GM19452 (cell line): Measurements from ENCODE around the gene RNF227.

Experiments used
- ATAC-seq: cut with Tn5 transposase; IDR thresholded peaks from one replicate; pipeline ENCODE4 v1.9.1; 2021; ENCODE audit not compliant: unreplicated experiment

RNF227 gene

GRCh38 chr17:7930841-7931631 lies 14.9 kb upstream of the RNF227 start:
- no peak for ATAC-seq

DNA sequence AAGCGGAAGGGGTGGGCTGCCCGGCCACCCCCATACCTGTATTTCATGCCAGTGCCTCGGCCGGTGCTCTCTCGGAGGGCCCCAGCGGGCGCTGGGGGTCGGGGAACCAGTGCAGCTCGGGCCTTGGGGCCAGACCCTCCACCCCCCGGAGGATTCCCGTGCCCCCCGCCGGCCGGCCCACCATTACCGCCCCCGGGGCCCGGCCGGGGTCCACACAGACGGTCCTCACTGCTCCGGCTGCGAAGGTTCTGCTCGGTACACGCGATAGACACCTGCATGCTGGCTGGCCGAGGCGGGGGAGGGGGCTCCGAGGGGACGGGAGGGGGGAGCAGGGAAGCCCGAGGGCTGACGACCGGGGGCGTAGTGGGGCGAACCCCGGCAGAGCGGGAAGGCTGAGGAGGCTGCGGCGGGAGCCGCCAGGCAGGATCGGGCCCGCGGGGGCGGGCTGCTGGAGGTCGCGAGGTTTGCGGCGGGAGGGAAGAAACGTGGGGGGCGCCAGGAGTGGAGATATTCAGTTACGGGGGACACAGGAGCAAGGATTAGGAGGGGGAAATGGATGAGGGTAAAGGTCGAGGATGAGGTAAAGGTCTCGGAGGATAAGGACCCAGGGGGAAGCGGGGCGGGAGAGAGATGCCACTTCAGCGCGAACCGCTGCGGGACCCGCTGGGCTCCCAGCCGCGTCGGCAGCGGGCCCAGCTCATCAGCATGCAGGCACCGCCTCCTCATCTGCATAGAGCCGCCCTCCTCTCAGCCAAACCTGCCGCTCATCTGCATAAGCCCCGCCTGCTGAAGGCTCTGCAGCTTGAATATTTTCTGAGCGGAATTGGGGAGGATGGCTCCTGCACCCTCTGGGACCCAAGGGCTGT lies 13.3 kb upstream of the RNF227 start, which contains the start of gene KCNAB3:
TSS of gene KCNAB3 (minus strand) at position 699 of the 866 bp plus-strand sequence. CDS start at position 278, 421 bp downstream.
- no peak for ATAC-seq

GRCh38 chr17:7927596-7927995 lies 11.5 kb upstream of the RNF227 start:
- ATAC-seq, result no peak

DNA sequence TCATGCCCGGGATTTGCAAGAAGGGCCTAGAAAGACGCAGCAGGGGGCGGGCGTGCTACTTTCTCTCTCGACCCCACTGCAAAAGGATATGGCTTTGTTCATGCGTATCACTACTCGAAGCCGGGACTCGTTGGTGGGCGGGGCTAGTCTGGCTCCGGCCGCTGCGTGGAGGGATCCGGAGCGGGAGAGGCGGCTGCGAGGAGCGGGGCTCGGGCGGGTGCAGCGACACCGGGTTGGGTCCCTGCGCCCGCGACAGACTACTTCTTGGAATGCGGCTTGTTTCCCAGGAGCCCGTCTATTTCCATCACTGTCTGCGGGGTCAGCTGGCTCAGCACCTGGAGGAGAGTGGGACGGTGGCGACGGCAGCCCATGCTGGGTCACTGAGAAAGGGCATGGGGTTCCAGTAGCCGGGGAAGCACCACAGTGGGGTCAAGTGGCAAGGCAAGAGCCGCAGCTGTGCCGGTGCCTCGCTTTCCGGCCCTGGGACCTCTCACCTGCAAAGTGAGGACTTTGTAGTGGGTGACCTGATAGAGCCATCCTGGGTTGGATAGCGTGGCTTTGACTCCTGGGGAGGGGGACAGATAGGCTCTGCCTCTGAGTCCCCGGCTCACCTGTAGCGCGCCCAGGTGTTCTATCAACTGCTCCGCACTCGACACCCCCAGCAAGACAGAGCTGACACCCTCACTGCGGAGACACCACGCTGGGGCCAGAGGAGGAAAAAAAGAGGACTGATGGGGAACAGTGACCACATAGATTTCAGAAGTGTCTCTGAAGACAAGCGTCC lies 6.9 kb upstream of the RNF227 start:
- no peak for ATAC-seq

DNA sequence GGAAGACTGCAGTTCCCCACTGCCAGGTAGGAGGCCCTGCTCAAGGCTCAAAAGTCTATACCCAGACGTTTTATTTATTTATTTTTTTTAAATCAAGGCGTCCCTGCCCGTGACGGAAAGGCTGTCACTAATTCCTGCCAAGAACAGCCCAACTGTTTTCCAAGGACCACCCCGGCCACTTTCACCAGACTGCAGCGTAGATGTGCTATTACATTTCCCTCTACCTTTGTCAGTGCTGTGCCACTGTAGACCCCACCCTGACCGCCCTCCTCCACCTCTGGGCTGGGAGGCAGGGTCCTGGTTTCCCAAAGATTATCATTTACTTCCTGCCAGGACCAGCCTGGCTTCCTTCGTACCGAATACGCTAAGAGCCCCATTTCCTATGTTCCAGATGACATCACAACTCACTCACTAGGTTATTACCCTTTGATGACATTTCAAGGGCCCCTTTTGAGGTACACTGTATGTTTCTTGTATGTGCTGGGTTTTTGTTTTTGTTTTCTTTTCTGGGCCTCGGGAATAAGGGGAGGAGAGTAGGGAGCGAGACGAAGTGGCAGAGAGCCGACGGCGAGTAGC lies 6.3 kb upstream of the RNF227 start:
- ATAC-seq, result no peak

- ATAC-seq, result no peak
These were observed 719 bp upstream of the RNF227 start for GRCh38 chr17:7916808-7917207.

GRCh38 chr17:7916385-7916682 lies 245 bp upstream of the RNF227 start:
- ATAC-seq, result no peak

GRCh38 chr17:7915179-7915610 lies 894 bp downstream of the RNF227 start:
- ATAC-seq, result no peak

- ATAC-seq, result no peak
These were observed 3.1 kb downstream of the RNF227 start for GRCh38 chr17:7912927-7913524.

DNA sequence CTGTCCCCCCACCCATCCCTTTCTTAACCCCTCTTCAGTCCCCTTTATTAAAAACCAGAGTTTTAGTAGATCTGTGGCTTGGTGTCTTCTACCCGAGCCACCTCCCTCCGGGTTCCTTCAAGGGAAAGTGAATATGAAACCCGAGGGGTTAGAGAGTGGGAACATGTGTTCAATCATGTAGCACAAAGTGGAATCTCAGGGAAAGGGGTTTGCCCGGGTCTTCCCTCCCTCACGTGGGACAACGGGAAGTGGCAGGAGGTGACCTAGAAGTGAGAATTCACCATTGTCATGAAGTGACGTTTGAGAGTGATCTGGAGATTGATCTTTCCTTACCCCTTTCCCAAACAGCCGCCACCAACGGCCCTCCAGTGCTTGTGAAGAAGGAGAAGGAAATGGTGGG lies 5.0 kb downstream of the RNF227 start:
- no peak for ATAC-seq

DNA sequence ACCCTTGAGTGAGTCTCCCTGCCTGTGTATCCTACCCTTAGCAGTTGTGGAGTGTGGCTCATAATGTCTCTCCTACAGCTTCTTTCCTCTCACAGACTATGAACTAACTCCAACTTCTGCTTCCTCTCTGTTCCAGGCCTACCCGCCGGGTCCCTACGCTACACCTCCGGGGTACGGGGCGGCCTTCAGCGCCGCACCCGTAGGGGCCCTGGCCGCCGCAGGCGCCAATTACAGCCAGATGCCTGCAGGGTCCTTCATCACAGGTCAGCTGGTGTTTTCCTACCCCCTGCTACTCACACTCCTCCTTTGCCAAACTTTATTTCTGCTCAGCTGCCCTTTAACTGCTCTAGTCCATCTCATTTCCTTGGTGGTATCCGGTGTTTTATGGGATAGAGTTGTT lies 5.4 kb downstream of the RNF227 start:
- ATAC-seq, result no peak

DNA sequence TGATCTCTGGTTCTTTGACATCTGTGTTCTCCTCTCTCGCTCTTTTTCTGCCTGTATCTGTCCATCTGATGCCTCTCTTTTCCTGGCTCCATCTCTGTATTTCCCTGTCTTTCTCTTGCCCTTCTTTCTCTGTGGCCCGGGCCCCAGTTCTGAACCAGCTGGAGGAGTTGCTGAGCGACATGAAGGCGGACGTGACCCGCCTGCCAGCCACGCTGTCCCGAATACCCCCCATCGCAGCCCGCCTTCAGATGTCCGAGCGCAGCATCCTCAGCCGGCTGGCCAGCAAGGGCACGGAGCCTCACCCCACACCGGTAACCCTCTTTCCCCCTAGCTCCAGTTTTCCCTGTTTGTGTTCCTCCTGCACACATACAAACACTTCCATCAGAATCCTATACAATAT lies 5.8 kb downstream of the RNF227 start:
- no peak for ATAC-seq

GRCh38 chr17:7909089-7909488 lies 7.0 kb downstream of the RNF227 start:
- no peak for ATAC-seq

DNA sequence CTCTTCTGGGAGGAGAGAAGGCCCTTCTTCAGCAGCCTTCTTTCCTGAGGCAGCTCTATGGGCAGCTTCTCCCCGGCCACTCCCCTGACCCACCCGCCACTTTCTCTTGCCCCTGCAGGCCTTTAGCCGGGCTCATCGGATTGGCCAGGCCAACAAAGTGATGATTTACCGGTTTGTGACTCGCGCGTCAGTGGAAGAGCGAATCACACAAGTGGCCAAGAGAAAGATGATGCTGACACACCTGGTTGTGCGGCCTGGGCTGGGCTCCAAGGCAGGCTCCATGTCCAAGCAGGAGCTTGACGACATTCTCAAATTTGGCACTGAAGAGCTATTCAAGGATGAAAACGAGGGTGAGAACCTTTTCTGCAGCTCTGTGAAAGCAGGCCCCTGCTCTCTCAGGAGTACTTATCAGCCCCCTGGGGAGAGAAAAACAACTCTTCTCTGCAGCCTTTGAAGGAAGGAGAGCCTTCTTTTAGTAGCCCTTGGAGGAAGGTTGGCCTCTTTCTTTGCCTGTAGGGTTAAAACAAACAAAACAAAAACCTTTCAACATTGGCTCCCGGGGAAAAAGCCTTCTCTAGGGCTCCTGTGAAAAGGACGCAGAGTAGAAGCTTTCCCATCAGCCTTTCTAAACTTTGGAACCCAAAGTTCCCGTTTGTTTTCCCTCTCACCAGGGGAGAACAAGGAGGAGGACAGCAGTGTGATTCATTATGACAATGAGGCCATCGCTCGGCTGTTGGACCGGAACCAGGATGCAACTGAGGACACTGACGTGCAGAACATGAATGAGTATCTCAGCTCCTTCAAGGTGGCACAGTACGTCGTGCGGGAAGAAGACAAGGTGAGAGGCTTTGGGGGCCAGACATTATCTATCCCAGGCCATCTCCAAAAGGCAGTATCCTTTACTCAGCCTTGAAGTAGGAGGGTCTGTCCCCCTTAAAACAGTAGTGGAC lies 12.7 kb downstream of the RNF227 start:
- ATAC-seq, result no peak

DNA sequence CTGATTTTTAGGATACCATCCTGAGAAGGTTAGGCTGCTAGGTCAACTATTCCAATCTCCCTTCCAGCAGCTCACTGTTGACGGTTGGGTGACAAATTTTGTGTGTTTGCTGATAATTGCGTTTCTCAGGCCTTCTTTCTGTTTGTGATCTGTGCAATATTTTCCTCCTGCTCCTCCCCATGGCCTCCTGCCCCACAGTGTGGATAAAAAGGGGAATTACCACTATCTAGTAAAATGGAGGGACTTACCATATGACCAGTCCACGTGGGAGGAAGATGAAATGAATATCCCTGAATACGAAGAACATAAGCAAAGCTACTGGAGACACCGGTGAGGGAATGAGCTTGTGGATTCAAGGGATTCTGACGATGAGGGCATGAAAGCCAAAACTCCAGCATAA lies 18.3 kb downstream of the RNF227 start:
- ATAC-seq, result no peak

DNA sequence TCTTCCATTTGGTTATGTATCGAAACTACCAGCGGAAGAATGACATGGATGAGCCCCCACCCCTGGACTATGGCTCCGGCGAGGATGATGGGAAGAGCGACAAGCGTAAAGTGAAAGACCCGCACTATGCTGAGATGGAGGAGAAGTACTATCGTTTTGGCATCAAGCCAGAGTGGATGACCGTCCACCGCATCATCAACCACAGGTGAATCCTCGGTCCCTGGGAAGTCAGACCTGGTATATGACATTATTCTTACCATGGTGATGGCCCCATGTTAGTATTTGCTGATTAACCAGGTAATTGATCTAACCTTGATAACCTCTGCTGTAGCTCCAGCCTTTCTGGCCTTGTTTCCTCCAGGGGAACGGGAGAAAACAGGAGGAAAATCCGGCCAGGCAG lies 19.0 kb downstream of the RNF227 start:
- ATAC-seq, result no peak

GRCh38 chr17:7894866-7895265 lies 21.2 kb downstream of the RNF227 start:
- ATAC-seq, result no peak

- ATAC-seq, result no peak
These were observed 21.9 kb downstream of the RNF227 start for GRCh38 chr17:7894226-7894625.

DNA sequence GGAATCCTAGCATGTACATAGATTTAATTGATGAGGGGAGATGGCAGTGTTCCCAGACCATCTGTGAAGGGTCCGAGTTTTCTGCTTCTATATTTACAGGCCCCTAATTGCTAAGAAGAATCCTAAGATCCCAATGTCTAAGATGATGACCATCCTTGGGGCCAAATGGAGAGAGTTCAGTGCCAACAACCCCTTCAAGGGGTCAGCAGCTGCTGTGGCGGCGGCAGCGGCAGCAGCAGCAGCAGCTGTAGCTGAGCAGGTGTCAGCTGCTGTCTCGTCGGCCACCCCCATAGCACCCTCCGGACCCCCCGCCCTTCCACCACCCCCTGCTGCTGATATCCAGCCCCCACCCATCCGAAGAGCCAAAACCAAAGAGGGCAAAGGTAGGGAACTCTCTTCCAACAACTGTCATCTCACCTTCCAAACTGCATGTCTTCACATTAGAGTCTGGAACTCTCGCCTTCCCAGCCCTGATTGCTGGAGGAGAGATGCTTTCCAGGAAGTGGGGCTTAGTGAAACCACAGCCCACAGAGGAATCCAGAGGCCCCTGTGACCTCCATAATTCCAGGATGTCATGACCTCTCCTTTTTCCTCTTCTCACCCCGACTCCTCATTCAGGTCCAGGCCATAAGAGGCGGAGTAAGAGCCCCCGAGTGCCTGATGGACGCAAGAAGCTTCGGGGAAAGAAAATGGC lies 22.8 kb downstream of the RNF227 start:
- no peak for ATAC-seq
